ENCODE measurements around the gene RNF217.
"Not testable (repeated sequence)": the region's sequence is repeated elsewhere in the genome, so short reads cannot be mapped to it uniquely, and the experiment has no call there.

Gene RNF217

GRCh38 chr6:125066140-125066539 is 103.9 kb downstream of the RNF217 start:
- no peak overlapping the region for H3K4me3 ChIP-seq (ENCODE audit: low read depth, low read length)
- TF ChIP-seq CTCF (conservative IDR thresholded peaks at IDR 0.05; ENCODE audit: low read depth, low read length): no peak
- DNase-seq (ENCODE audit: low read depth): no peak

GRCh38 chr6:125066964-125067363 is 104.7 kb downstream of the RNF217 start:
- no peak for TF ChIP-seq CTCF (conservative IDR thresholded peaks at IDR 0.05; ENCODE audit: low read depth, low read length)
- no peak overlapping the region for H3K4me3 ChIP-seq (ENCODE audit: low read depth, low read length)
- peak; percentile 80 for DNase-seq (ENCODE audit: low read depth)

GRCh38 chr6:125067552-125067951 is 105.3 kb downstream of the RNF217 start:
- TF ChIP-seq CTCF (conservative IDR thresholded peaks at IDR 0.05; ENCODE audit: low read depth, low read length): no peak
- no peak overlapping the region for H3K4me3 ChIP-seq (ENCODE audit: low read depth, low read length)
- DNase-seq (ENCODE audit: low read depth): no peak

GRCh38 chr6:125073071-125073470 is 110.8 kb downstream of the RNF217 start:
- DNase-seq (ENCODE audit: low read depth): no peak
- H3K4me3 ChIP-seq (ENCODE audit: low read depth, low read length): no peak overlapping the region
- no peak for TF ChIP-seq CTCF (conservative IDR thresholded peaks at IDR 0.05; ENCODE audit: low read depth, low read length)

- no peak for TF ChIP-seq CTCF (conservative IDR thresholded peaks at IDR 0.05; ENCODE audit: low read depth, low read length)
- no peak for DNase-seq (ENCODE audit: low read depth)
- no peak overlapping the region for H3K4me3 ChIP-seq (ENCODE audit: low read depth, low read length)
Observed at GRCh38 chr6:125074120-125074519, 111.9 kb downstream of the RNF217 start.

- H3K4me3 ChIP-seq (ENCODE audit: low read depth, low read length): not testable (repeated sequence)
Observed at GRCh38 chr6:125075073-125075472, 112.8 kb downstream of the RNF217 start.

GRCh38 chr6:125075741-125076481 is 113.7 kb downstream of the RNF217 start:
- TF ChIP-seq CTCF (conservative IDR thresholded peaks at IDR 0.05; ENCODE audit: low read depth, low read length): no peak
- no peak for DNase-seq (ENCODE audit: low read depth)
- no peak overlapping the region for H3K4me3 ChIP-seq (ENCODE audit: low read depth, low read length)

More at GRCh38 chr6:125075073-125075472, 112.8 kb downstream of the RNF217 start:
- DNase-seq (ENCODE audit: low read depth): not testable (repeated sequence)
